Lung (tissue), 12 donors: ENCODE results near the gene ARHGAP15. TPM values are rescaled to one million over a fixed set of nuclear protein-coding genes. Genes with fewer than 3 reads are reported as not detected.

Source experiments
- ATAC-seq: fragments of 200-7000 bp; cut with Tn5 transposase; one replicate; pipeline ENCODE4 v1.9.1; 2020; ENCODE audit warnings: moderate number of reproducible peaks; ENCODE audit not compliant: insufficient read depth, low FRiP score
- DNase-seq, 3 donors: peaks; one replicate each; pipeline ENCODE4 v3.0.0-alpha.2; 2013 to 2017
- H3K27ac ChIP-seq, 2 donors: one replicate each; pipeline ENCODE4 v1.5.1; 2013; ENCODE audit warnings: mild to moderate bottlenecking in 2 of 2, moderate library complexity in 2 of 2, control low read depth in 1 of 2, inconsistent platforms in 1 of 2, low read depth in 1 of 2, low read length in 1 of 2
- H3K27me3 ChIP-seq, 3 donors: one replicate each; pipeline ENCODE4 v1.5.1; 2013; ENCODE audit warnings: low read length in 2 of 3; ENCODE audit not compliant: control insufficient read depth in 3 of 3, insufficient read depth in 3 of 3
- H3K36me3 ChIP-seq, 4 donors: one replicate each; pipeline ENCODE4 v1.5.1; 2013; ENCODE audit warnings: low read length in 4 of 4, mild to moderate bottlenecking in 1 of 4, moderate library complexity in 1 of 4; ENCODE audit not compliant: control insufficient read depth in 4 of 4, insufficient read depth in 4 of 4
- H3K4me1 ChIP-seq, 5 donors: one replicate each; pipeline ENCODE4 v1.5.1; 2013; ENCODE audit warnings: low read length in 5 of 5, mild to moderate bottlenecking in 2 of 5, moderate library complexity in 1 of 5; ENCODE audit not compliant: control insufficient read depth in 5 of 5, insufficient read depth in 5 of 5
- H3K4me3 ChIP-seq: one replicate; pipeline ENCODE4 v1.5.1; 2013; ENCODE audit warnings: mild to moderate bottlenecking, control low read depth, moderate library complexity
- H3K9ac ChIP-seq, 2 donors: one replicate each; pipeline ENCODE4 v1.5.1; 2013; ENCODE audit warnings: low read length in 2 of 2, control low read depth in 1 of 2; ENCODE audit not compliant: insufficient read depth in 1 of 2
- H3K9me3 ChIP-seq, 4 donors: one replicate each; pipeline ENCODE4 v1.5.1; 2013; ENCODE audit warnings: low read length in 3 of 4, mild to moderate bottlenecking in 1 of 4, moderate library complexity in 1 of 4; ENCODE audit not compliant: control insufficient read depth in 4 of 4, insufficient read depth in 3 of 4
- CTCF ChIP-seq: IDR thresholded peaks from 2 replicates; pipeline ENCODE4 v1.5.1; 2012; ENCODE audit warnings: mild to moderate bottlenecking; ENCODE audit errors: control extremely low read depth, extremely low read depth
- WGBS, 2 donors: extraction: QIAGEN DNeasy Blood & Tissue Kit; methylation state at CpG; one replicate each; pipeline ENCODE4 v1.1.7; 2013; 5-methylcytosine and 5-hydroxymethylcytosine counted together
- polyA plus RNA-seq, 2 donors: library from polyadenylated mRNA; stranded (reverse); fragments of 200-250 nt; gene quantifications; one replicate each; pipeline ENCODE4 v1.2.1, GENCODE V29; 2013
- total RNA-seq, 2 donors: library from RNA; depleted of rRNA in 1 of 2; stranded (reverse); fragments of >200 nt in 1 of 2; gene quantifications; one replicate each; pipeline ENCODE4 v1.2.1, GENCODE V29; 2014 to 2021
- donor health status: control.
- donor health status: control.
- donor health status: Bipolar disorder and iron deficiency.
- donor health status: healthy.
- donor health status: DM: yes; HTN: yes; CAD: no.

Gene ARHGAP15
- total and polyA plus RNA-seq, 4 donors = 5.9 to 74.3 (median 13.2) TPM

GRCh38 chr2:143728498-143728897 is 599.3 kb downstream of the ARHGAP15 start:
- 76 to 79% methylated on average over 7 of the region's 7 CpGs for WGBS, 2 donors
- no peaks in the 10 kb centered on the region for H3K9me3 ChIP-seq
- no peak overlapping the region for H3K9ac ChIP-seq
- ATAC-seq (no peak), DNase-seq (no peak)
- no peaks in the 10 kb centered on the region for H3K27me3 ChIP-seq
- peaks cover 0 to 5% (median 0%) of the 10 kb centered on the region in 5 donors for H3K4me1 ChIP-seq
- no peak overlapping the region for H3K27ac ChIP-seq
- TF ChIP-seq CTCF = no peak
- H3K36me3 ChIP-seq = no peaks in the 10 kb centered on the region
- H3K4me3 ChIP-seq = no peak overlapping the region

- Histone ChIP-seq H3K27ac (no peak overlapping the region), H3K4me3 (no peak overlapping the region), H3K36me3 (no peaks in the 10 kb centered on the region), H3K4me1 (peaks cover 0 to 5% (median 0%) of the 10 kb centered on the region in 5 donors), H3K9me3 (no peaks in the 10 kb centered on the region), H3K9ac (no peak overlapping the region), H3K27me3 (no peaks in the 10 kb centered on the region)
- DNase-seq (no peak), ATAC-seq (no peak)
- WGBS, 2 donors = 85 to 93% methylated on average over 2 of the region's 2 CpGs
- no peak for TF ChIP-seq CTCF
These were observed 600.1 kb downstream of the ARHGAP15 start for GRCh38 chr2:143729296-143729814.

- Histone ChIP-seq H3K9me3 (no peaks in the 10 kb centered on the region), H3K27ac (no peak overlapping the region), H3K36me3 (no peaks in the 10 kb centered on the region), H3K4me3 (no peak overlapping the region), H3K9ac (no peak overlapping the region), H3K27me3 (no peaks in the 10 kb centered on the region), H3K4me1 (peaks cover 0 to 5% (median 0%) of the 10 kb centered on the region in 5 donors)
- WGBS, 2 donors = 76 to 82% methylated on average over 6 of the region's 6 CpGs
- ATAC-seq (no peak), DNase-seq (no peak)
- TF ChIP-seq CTCF = no peak
These were observed 601.1 kb downstream of the ARHGAP15 start for GRCh38 chr2:143730155-143730952.
